ENCODE results near the gene SMOC1. TPM values are rescaled to one million over a fixed set of nuclear protein-coding genes. Genes with fewer than 3 reads are reported as not detected.

The SMOC1 gene
- total RNA-seq, 1 experiment from 2014 or later: 0.14 TPM

- intact Hi-C loops (cut with micrococcal nuclease; ENCODE audit: unreplicated experiment): no loop called here
- H3K27me3 ChIP-seq (replicated peaks; ENCODE audit: control insufficient read depth, insufficient read depth, low read length): no peaks in the 10 kb centered on the region
- ChIA-PET POLR2A (no interaction called here), CTCF (no interaction called here)
- DNase-seq: no peak
- no peaks in the 10 kb centered on the region for H3K36me3 ChIP-seq (ENCODE audit: control insufficient read depth, insufficient read depth, low read length)
- Mint-ChIP-seq H3K36me3 (ENCODE audit: insufficient read depth, unreplicated experiment) (no peaks in the 10 kb centered on the region), H3K27ac (ENCODE audit: unreplicated experiment) (no peak overlapping the region), H3K4me1 (ENCODE audit: low read depth, unreplicated experiment) (no peaks in the 10 kb centered on the region), H3K4me3 (ENCODE audit: unreplicated experiment) (no peak overlapping the region), H3K9me3 (ENCODE audit: unreplicated experiment) (no peaks in the 10 kb centered on the region), H3K27me3 (ENCODE audit: insufficient read depth, unreplicated experiment) (no peaks in the 10 kb centered on the region)
- TF ChIP-seq, protein P1, sequence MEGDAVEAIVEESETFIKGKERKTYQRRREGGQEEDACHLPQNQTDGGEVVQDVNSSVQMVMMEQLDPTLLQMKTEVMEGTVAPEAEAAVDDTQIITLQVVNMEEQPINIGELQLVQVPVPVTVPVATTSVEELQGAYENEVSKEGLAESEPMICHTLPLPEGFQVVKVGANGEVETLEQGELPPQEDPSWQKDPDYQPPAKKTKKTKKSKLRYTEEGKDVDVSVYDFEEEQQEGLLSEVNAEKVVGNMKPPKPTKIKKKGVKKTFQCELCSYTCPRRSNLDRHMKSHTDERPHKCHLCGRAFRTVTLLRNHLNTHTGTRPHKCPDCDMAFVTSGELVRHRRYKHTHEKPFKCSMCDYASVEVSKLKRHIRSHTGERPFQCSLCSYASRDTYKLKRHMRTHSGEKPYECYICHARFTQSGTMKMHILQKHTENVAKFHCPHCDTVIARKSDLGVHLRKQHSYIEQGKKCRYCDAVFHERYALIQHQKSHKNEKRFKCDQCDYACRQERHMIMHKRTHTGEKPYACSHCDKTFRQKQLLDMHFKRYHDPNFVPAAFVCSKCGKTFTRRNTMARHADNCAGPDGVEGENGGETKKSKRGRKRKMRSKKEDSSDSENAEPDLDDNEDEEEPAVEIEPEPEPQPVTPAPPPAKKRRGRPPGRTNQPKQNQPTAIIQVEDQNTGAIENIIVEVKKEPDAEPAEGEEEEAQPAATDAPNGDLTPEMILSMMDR (IDR thresholded peaks at IDR 0.05; ENCODE audit: insufficient read depth in 1 of 2, low read depth in 1 of 2, low read length in 1 of 2, severe bottlenecking in 1 of 2, unreplicated experiment in 1 of 2): no peak
- no peaks in the 10 kb centered on the region for H3K9me3 ChIP-seq
- no peaks in the 10 kb centered on the region for H3K4me1 ChIP-seq
- no peak overlapping the region for H3K4me3 ChIP-seq (ENCODE audit: low read depth, low read length)
- no TSS peak for BruUV-seq (replicated peaks)
These were observed 132.5 kb downstream of the SMOC1 start for GRCh38 chr14:70011708-70012107.

DNA sequence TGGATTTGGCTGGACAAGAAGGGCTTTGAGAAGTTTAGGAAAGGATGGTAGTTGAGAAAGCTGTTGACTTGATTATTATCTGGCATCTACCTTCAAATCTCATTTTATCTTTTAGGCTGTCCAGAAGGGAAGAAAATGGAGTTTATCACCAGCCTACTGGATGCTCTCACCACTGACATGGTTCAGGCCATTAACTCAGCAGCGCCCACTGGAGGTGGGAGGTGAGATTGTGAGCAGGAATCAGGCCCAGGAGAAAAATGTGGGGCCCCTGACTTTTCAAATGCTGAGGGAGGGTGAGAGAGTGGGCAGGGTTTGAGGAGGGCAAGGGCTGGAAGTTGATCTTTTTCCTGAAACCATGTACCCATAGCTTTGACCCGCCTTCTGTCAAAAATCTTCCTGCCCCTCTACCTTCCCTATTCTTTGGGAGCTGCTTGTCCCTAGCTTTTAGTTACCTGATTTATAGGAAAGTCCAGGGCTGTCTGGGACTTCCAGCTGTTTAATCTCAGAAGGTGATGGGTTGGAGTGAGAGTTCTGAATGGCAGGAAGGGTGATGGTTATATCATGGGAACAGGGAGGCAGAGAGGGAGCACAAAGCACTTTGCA, 134.2 kb downstream of the SMOC1 start:
- CTCF ChIA-PET: interaction anchor here (0.6 to 1.0 kb wide), 5 partner anchors 14 to 555 kb away, joined by 3 read pairs; no protein-coding TSS in a partner anchor
- H3K27me3 ChIP-seq (replicated peaks; ENCODE audit: control insufficient read depth, insufficient read depth, low read length): no peaks in the 10 kb centered on the region
- no peak overlapping the region for H3K4me3 Mint-ChIP-seq (ENCODE audit: unreplicated experiment)
- DNase-seq: peak in 1 of 2 experiments; percentile 60
- TF ChIP-seq, protein P1 (IDR thresholded peaks at IDR 0.05; ENCODE audit: insufficient read depth in 1 of 2, low read depth in 1 of 2, low read length in 1 of 2, severe bottlenecking in 1 of 2, unreplicated experiment in 1 of 2): peak; percentile 66 to 71
- H3K4me1 ChIP-seq: no peaks in the 10 kb centered on the region
- H3K4me1 Mint-ChIP-seq (ENCODE audit: low read depth, unreplicated experiment): no peaks in the 10 kb centered on the region
- H3K4me3 ChIP-seq (ENCODE audit: low read depth, low read length): no peak overlapping the region
- POLR2A ChIA-PET: no interaction called here
- intact Hi-C loops (cut with micrococcal nuclease; ENCODE audit: unreplicated experiment): no loop called here
- no TSS peak for BruUV-seq (replicated peaks)
- no peaks in the 10 kb centered on the region for H3K27me3 Mint-ChIP-seq (ENCODE audit: insufficient read depth, unreplicated experiment)
- H3K9me3 ChIP-seq: no peaks in the 10 kb centered on the region
- no peaks in the 10 kb centered on the region for H3K36me3 Mint-ChIP-seq (ENCODE audit: insufficient read depth, unreplicated experiment)
- no peak overlapping the region for H3K27ac Mint-ChIP-seq (ENCODE audit: unreplicated experiment)
- no peaks in the 10 kb centered on the region for H3K9me3 Mint-ChIP-seq (ENCODE audit: unreplicated experiment)
- no peaks in the 10 kb centered on the region for H3K36me3 ChIP-seq (ENCODE audit: control insufficient read depth, insufficient read depth, low read length)

DNA sequence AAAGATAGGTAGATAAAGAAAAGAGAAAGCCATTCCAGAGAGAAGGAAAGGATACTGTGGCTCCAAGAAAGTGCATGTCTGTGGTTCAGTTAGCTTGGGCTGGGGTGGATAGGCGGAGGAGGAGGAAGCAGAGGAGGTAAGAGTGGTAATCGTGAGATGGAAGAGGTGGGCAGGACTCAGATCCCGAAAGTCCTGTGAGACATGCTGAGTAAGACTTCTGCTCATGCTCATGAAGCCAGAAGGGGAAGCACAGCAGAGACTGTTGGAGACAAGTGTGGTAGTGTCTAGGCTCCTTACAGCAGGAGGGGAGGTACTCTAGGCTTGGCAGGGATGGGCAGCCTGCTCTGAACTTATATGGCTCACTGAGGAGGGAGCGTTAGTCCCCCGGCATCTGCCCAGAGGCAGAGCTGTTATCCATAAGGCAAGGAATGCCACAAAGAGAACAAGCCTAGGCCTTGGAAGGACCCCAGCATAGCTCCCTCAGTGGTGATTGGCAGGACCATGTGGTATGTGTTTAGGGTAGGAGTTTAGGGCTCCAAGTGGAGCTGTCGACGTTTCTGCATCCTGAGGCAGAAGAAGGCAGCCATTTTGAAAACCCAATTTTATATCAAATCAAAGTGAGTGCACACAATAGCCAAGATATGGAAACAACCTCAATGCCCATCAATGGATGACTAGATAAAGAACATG, 135.3 kb downstream of the SMOC1 start:
- no peaks in the 10 kb centered on the region for H3K4me1 ChIP-seq
- intact Hi-C loops (cut with micrococcal nuclease; ENCODE audit: unreplicated experiment): no loop called here
- Mint-ChIP-seq H3K4me1 (ENCODE audit: low read depth, unreplicated experiment) (no peaks in the 10 kb centered on the region), H3K27me3 (ENCODE audit: insufficient read depth, unreplicated experiment) (no peaks in the 10 kb centered on the region), H3K4me3 (ENCODE audit: unreplicated experiment) (no peak overlapping the region), H3K9me3 (ENCODE audit: unreplicated experiment) (no peaks in the 10 kb centered on the region), H3K27ac (ENCODE audit: unreplicated experiment) (no peak overlapping the region), H3K36me3 (ENCODE audit: insufficient read depth, unreplicated experiment) (no peaks in the 10 kb centered on the region)
- no peaks in the 10 kb centered on the region for H3K9me3 ChIP-seq
- CTCF ChIA-PET: interaction anchor here (0.6 to 1.0 kb wide), 4 partner anchors 97 to 554 kb away, joined by 3 read pairs; no protein-coding TSS in a partner anchor
- no peak for DNase-seq
- H3K27me3 ChIP-seq (replicated peaks; ENCODE audit: control insufficient read depth, insufficient read depth, low read length): no peaks in the 10 kb centered on the region
- BruUV-seq (replicated peaks): no TSS peak
- no peak overlapping the region for H3K4me3 ChIP-seq (ENCODE audit: low read depth, low read length)
- POLR2A ChIA-PET: no interaction called here
- no peaks in the 10 kb centered on the region for H3K36me3 ChIP-seq (ENCODE audit: control insufficient read depth, insufficient read depth, low read length)
- TF ChIP-seq, protein P1 (IDR thresholded peaks at IDR 0.05; ENCODE audit: insufficient read depth in 1 of 2, low read depth in 1 of 2, low read length in 1 of 2, severe bottlenecking in 1 of 2, unreplicated experiment in 1 of 2): no peak

Data from Caco-2 (cell line).